ENCODE measurements around the gene PDLIM5.

- TF ChIP-seq CTCF (IDR thresholded peaks at IDR 0.05) (no peak), TCF7L2 (IDR thresholded peaks at IDR 0.05; ENCODE audit: low read depth, low read length) (no peak)
Observed at GRCh38 chr4:94566420-94566819, 114.7 kb downstream of the PDLIM5 start.
